ENCODE results near the gene NSMF.

- TF ChIP-seq CTCF (IDR thresholded peaks at IDR 0.05): no peak
- no peak for TF ChIP-seq ZFX (IDR thresholded peaks at IDR 0.05; ENCODE audit: borderline replicate concordance)
Observed at GRCh38 chr9:137446851-137447471, 12.2 kb downstream of the NSMF start.

All from 22Rv1 (cell line).